ENCODE results near the gene NDOR1. TPM values are rescaled to one million over a fixed set of nuclear protein-coding genes. Genes with fewer than 3 reads are reported as not detected.

The NDOR1 gene
- total RNA-seq, 1 donor, result 7.8 TPM

DNA sequence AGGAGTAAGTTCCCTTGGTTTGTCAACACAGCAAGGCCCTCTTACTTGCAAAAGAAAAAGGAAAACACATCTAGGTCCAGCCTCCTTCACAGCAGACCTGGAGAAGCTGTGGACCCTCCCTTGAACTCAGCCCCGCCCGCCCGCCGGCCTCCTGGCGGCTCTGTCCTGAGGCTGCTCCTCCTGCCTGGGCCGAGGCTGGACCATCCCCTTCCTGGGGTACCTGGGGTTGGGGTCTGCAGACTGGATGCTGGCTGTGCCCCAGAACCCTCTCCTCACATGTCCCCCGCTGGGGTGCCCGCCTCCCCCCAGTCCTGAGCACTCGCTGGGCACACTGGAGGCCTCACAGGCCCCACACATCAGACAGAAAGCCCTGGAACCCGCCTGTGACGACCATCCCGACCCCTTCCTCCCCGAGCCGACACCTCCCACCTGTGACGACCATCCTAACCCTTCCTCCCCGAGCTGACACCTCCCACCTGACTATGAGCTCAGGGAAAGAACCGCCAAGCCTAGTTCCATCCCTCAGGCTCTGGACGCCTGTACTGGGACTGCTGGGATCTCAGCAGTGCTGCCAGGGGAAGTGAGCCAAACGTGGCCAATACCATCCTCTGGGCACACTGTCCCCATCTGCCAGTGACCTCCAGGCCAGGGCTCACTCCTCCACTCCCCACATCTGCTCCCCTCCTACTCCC, 26.4 kb upstream of the NDOR1 start:
- TF ChIP-seq, protein P1, sequence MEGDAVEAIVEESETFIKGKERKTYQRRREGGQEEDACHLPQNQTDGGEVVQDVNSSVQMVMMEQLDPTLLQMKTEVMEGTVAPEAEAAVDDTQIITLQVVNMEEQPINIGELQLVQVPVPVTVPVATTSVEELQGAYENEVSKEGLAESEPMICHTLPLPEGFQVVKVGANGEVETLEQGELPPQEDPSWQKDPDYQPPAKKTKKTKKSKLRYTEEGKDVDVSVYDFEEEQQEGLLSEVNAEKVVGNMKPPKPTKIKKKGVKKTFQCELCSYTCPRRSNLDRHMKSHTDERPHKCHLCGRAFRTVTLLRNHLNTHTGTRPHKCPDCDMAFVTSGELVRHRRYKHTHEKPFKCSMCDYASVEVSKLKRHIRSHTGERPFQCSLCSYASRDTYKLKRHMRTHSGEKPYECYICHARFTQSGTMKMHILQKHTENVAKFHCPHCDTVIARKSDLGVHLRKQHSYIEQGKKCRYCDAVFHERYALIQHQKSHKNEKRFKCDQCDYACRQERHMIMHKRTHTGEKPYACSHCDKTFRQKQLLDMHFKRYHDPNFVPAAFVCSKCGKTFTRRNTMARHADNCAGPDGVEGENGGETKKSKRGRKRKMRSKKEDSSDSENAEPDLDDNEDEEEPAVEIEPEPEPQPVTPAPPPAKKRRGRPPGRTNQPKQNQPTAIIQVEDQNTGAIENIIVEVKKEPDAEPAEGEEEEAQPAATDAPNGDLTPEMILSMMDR (IDR thresholded peaks at IDR 0.05; ENCODE audit: insufficient read depth, low read depth, low read length), result no peak
- DNase-seq (ENCODE audit: low read depth), result no peak
- no peak overlapping the region for H3K4me3 ChIP-seq (ENCODE audit: low read depth, low read length)

DNA sequence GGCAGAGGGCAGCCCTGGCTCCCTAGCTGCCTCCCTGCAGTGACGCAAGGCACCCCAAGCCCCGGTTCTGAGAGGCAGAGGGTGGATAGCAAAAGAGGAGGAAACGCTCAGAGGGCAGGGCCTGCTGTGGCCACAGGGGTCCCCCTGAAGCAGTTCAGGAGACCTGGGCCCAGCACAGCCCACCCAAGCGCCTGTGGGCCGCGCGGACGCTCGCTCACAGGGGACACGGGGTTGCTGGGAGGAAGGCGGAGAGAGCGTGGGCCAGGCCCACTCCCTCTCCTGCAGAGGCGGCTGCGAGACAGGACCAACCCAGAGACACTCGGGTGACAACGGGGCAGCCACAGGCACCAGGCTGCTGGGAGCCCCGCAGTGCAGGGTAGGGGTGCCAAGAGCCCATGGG, 25.7 kb upstream of the NDOR1 start:
- no peak for DNase-seq (ENCODE audit: low read depth)
- no peak overlapping the region for H3K4me3 ChIP-seq (ENCODE audit: low read depth, low read length)
- TF ChIP-seq, protein P1 (IDR thresholded peaks at IDR 0.05; ENCODE audit: insufficient read depth, low read depth, low read length), result no peak

DNA sequence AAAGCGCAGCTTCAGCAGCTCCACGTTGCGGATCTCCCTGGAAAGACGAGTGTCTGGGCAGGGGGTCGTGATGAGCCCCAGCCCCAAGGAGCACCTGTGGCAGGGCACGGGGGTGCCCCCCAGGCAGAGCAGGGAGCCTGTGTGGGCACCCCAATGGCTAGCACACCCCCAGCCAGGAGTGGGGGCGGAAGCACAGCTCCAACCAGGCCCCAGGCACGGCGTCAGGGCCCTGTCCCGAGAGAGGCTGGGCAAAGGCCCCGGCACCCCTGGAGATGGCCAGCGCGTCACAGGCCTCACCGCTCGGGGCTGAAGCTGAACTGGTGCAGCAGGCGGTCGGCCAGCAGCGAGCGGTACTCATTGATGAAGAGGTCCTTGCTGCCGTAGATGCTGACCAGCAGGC, 25.0 kb upstream of the NDOR1 start:
- TF ChIP-seq, protein P1 (IDR thresholded peaks at IDR 0.05; ENCODE audit: insufficient read depth, low read depth, low read length), result no peak
- no peak overlapping the region for H3K4me3 ChIP-seq (ENCODE audit: low read depth, low read length)
- DNase-seq (ENCODE audit: low read depth), result no peak

DNA sequence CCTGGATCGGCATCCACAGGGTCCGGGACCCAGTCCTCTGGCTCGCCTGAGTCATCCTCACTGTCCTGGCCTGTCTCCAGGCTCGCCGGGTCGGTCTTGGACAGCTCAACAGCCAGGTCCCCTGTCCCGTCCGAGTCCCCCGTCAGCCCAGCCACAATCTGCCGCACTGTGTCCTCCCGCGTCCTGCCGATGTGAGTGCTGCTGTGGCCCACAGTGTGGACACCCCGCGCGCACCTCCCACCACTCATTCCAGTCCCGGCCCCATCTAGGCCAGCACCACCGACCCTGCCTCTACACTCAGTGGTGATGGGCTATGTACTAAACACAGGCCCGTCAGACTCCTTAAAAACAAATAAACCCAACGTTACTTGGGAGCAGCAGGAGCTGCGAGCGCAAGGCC, 23.8 kb upstream of the NDOR1 start:
- DNase-seq (ENCODE audit: low read depth), result no peak
- H3K4me3 ChIP-seq (ENCODE audit: low read depth, low read length), result no peak overlapping the region
- TF ChIP-seq, protein P1 (IDR thresholded peaks at IDR 0.05; ENCODE audit: insufficient read depth, low read depth, low read length), result no peak

DNA sequence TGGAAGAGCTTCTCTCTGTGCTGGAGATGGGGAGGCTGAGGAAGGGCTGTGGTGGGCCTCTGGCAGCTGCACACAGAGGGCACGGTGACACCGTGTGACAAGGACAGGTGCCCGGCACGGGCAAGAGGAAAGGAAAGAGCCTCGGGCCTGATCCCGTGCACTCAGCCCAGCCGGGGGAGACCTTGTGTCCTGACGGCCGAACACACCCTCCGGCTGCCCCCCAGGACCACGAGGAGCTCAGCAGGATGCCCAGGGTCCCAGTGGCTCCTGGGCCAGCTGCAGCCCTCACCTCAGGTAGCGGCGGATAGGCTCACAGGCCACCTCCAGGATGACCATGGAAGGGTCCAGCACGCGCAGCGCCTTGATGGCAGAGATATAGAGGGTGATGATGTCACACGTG, 22.7 kb upstream of the NDOR1 start:
- TF ChIP-seq, protein P1 (IDR thresholded peaks at IDR 0.05; ENCODE audit: insufficient read depth, low read depth, low read length), result no peak
- no peak for DNase-seq (ENCODE audit: low read depth)

DNA sequence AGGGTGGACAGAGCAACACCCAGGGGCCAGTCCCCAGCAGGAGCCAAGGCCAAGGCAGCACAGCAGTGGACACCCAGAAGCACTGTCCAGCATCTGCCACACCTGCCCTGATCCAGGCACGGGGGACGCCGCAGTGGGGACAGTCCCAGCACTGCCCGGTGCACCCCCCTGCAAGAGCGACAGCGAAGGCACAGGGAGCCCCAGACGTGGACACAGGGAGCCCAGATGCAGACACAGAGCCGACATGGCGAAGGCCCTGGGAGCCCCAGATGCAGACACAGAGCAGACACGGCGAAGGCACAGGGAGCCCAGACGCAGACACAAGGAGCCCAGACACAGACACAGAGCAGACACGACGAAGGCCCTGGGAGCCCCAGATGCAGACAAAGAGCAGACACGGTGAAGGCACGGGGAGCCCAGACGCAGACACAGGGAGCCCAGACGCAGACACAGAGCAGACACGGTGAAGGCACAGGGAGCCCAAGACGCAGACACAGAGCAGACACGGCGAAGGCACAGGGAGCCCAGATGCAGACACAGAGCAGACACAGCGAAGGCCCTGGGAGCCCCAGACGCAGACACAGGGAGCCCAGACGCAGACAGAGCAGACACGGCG, 21.4 kb upstream of the NDOR1 start:
- DNase-seq (ENCODE audit: low read depth), result no peak

More for the DNA sequence above, 22.7 kb upstream of the NDOR1 start:
- no peak overlapping the region for H3K4me3 ChIP-seq (ENCODE audit: low read depth, low read length)

More for the DNA sequence above, 21.4 kb upstream of the NDOR1 start:
- no peak overlapping the region for H3K4me3 ChIP-seq (ENCODE audit: low read depth, low read length)
- TF ChIP-seq, protein P1 (IDR thresholded peaks at IDR 0.05; ENCODE audit: insufficient read depth, low read depth, low read length), result no peak

Data from fibroblast of villous mesenchyme (primary cell).